MM.1S (cell line): Measurements from ENCODE around the gene SORL1.

Experiments used
- EZH2 ChIP-seq: fragments of 300-600 bp; sonication (generic); optimal IDR thresholded peaks from 2 replicates; pipeline ENCODE3; 2017; ENCODE audit warnings: low read depth, mild to moderate bottlenecking, antibody characterized with exemption, low read length, mixed read lengths
- EZH2phosphoT487 ChIP-seq: fragments of 300-600 bp; sonication (generic); IDR thresholded peaks from 2 replicates; pipeline ENCODE4 v1.6.1; 2018; ENCODE audit warnings: antibody characterized with exemption, low read length
- TF ChIP-seq, protein P1 (sequence below): fragments of 300-600 bp; sonication (generic); IDR thresholded peaks from 2 replicates; pipeline ENCODE4 v1.5.1; 2016; ENCODE audit warnings: antibody characterized with exemption, low read length, mixed read lengths

DNA sequence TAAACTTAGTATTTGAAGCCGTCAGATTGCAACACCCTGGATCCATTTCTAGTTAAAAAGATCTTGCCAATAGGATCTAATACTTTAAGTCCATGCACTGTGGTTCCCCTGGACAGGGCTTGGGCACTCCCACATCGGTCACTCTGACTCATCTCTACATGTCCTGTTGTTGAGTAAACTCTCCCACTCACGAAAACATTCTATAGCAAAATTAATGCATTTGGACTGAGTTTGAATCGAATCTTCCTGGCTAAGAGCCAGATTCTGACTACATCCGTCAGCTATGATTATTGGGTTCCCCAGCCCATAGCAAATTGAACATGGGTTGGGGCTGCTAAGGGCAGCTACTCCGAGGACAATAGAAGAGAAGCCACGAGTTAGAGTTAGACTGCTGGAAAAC is 182.8 kb downstream of the SORL1 start:
- TF ChIP-seq, protein P1, sequence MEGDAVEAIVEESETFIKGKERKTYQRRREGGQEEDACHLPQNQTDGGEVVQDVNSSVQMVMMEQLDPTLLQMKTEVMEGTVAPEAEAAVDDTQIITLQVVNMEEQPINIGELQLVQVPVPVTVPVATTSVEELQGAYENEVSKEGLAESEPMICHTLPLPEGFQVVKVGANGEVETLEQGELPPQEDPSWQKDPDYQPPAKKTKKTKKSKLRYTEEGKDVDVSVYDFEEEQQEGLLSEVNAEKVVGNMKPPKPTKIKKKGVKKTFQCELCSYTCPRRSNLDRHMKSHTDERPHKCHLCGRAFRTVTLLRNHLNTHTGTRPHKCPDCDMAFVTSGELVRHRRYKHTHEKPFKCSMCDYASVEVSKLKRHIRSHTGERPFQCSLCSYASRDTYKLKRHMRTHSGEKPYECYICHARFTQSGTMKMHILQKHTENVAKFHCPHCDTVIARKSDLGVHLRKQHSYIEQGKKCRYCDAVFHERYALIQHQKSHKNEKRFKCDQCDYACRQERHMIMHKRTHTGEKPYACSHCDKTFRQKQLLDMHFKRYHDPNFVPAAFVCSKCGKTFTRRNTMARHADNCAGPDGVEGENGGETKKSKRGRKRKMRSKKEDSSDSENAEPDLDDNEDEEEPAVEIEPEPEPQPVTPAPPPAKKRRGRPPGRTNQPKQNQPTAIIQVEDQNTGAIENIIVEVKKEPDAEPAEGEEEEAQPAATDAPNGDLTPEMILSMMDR, result no peak
- no peak for TF ChIP-seq EZH2
- TF ChIP-seq EZH2phosphoT487, result no peak
